Measurements from ENCODE around the gene SRPK2.
"Not testable (repeated sequence)": the region's sequence is repeated elsewhere in the genome, so short reads cannot be mapped to it uniquely, and the experiment has no call there.

GRCh38 chr7:105324606-105325005, 64.1 kb downstream of the SRPK2 start:
- not testable (repeated sequence) for TF ChIP-seq CTCF, POLR2A, POLR2AphosphoS5 (IDR thresholded peaks at IDR 0.05)

Measured in breast epithelium (tissue), 3 donors.